ENCODE measurements around the gene VAV2. TPM values are rescaled to one million over a fixed set of nuclear protein-coding genes. Genes with fewer than 3 reads are reported as not detected.

VAV2 gene
- total and polyA plus RNA-seq, 4 donors = 4.9 to 26.4 (median 17.0) TPM

GRCh38 chr9:133794016-133794760 is 197.9 kb downstream of the VAV2 start:
- Histone ChIP-seq H3K9me3 (ENCODE audit: control insufficient read depth in 4 of 4, low read length in 3 of 4) (no peaks in the 10 kb centered on the region), H3K27ac (ENCODE audit: low read depth in 1 of 2, low read length in 2 of 2) (no peak overlapping the region), H3K4me1 (ENCODE audit: control insufficient read depth in 4 of 4, insufficient read depth in 4 of 4, low read length in 3 of 4) (peaks cover 3 to 27% (median 18%) of the 10 kb centered on the region in 4 donors), H3K9ac (ENCODE audit: low read depth in 1 of 2, low read length in 2 of 2) (no peak overlapping the region), H3K4me3 (ENCODE audit: low read depth in 1 of 3, low read length in 3 of 3) (no peak overlapping the region), H3K36me3 (ENCODE audit: control insufficient read depth in 4 of 4, insufficient read depth in 3 of 4, low read depth in 1 of 4, low read length in 3 of 4) (peaks cover 6 to 44% (median 12%) of the 10 kb centered on the region in 4 donors), H3K27me3 (ENCODE audit: control insufficient read depth in 4 of 4, insufficient read depth in 4 of 4, low read length in 3 of 4) (no peaks in the 10 kb centered on the region)
- no peak for TF ChIP-seq SP1 (IDR thresholded peaks at IDR 0.05)
- no peak for TF ChIP-seq FOXA1 (IDR thresholded peaks at IDR 0.05)
- no peak for TF ChIP-seq EGR1 (IDR thresholded peaks at IDR 0.05; ENCODE audit: low read depth in 2 of 2)
- no peak for TF ChIP-seq FOXA2 (IDR thresholded peaks at IDR 0.05)
- TF ChIP-seq CTCF (IDR thresholded peaks at IDR 0.05; ENCODE audit: low read depth, low read length, missing input control) = no peak
- no peak for DNase-seq (ENCODE audit: low spot score)
- 94% methylated on average over 27 of the region's 27 CpGs for whole genome bisulfite sequencing

GRCh38 chr9:133793471-133793870 is 198.7 kb downstream of the VAV2 start:
- H3K4me3 ChIP-seq (ENCODE audit: low read depth in 1 of 3, low read length in 3 of 3) = no peak overlapping the region

More at GRCh38 chr9:133793471-133793870, 198.7 kb downstream of the VAV2 start:
- 62% methylated on average over 13 of the region's 13 CpGs for WGBS
- no peak for DNase-seq (ENCODE audit: low spot score)
- Histone ChIP-seq H3K36me3 (ENCODE audit: control insufficient read depth in 4 of 4, insufficient read depth in 3 of 4, low read depth in 1 of 4, low read length in 3 of 4) (peaks cover 6 to 37% (median 9%) of the 10 kb centered on the region in 4 donors), H3K4me1 (ENCODE audit: control insufficient read depth in 4 of 4, insufficient read depth in 4 of 4, low read length in 3 of 4) (peaks cover 8 to 34% (median 25%) of the 10 kb centered on the region in 4 donors), H3K27me3 (ENCODE audit: control insufficient read depth in 4 of 4, insufficient read depth in 4 of 4, low read length in 3 of 4) (no peaks in the 10 kb centered on the region), H3K9me3 (ENCODE audit: control insufficient read depth in 4 of 4, low read length in 3 of 4) (no peaks in the 10 kb centered on the region), H3K27ac (ENCODE audit: low read depth in 1 of 2, low read length in 2 of 2) (no peak overlapping the region), H3K9ac (ENCODE audit: low read depth in 1 of 2, low read length in 2 of 2) (no peak overlapping the region)
- TF ChIP-seq GABPA (IDR thresholded peaks at IDR 0.05 in 1 of 2, conservative IDR thresholded peaks at IDR 0.05 in 1 of 2) (no peak), HNF4A (conservative IDR thresholded peaks at IDR 0.05) (no peak), MAX (IDR thresholded peaks at IDR 0.05) (no peak), RAD21 (IDR thresholded peaks at IDR 0.05) (no peak), HNF4G (IDR thresholded peaks at IDR 0.05) (no peak), RXRA (IDR thresholded peaks at IDR 0.05) (no peak), FOXA2 (IDR thresholded peaks at IDR 0.05) (no peak), JUND (IDR thresholded peaks at IDR 0.05) (no peak), ATF3 (IDR thresholded peaks at IDR 0.05) (no peak), NR2F2 (IDR thresholded peaks at IDR 0.05) (no peak), SP1 (IDR thresholded peaks at IDR 0.05) (no peak), ZBTB33 (IDR thresholded peaks at IDR 0.05) (no peak), YY1 (IDR thresholded peaks at IDR 0.05) (no peak), EGR1 (IDR thresholded peaks at IDR 0.05; ENCODE audit: low read depth in 2 of 2) (no peak), FOXA1 (IDR thresholded peaks at IDR 0.05) (no peak)
